ENCODE data around the gene NANOS3. TPM values are rescaled to one million over a fixed set of nuclear protein-coding genes. Genes with fewer than 3 reads are reported as not detected.

NANOS3 gene
- polyA plus RNA-seq, 1 donor: 2.3 TPM

GRCh38 chr19:13866463-13867046 lies 10.4 kb upstream of the NANOS3 start:
- Histone ChIP-seq H3K27me3 (ENCODE audit: control insufficient read depth, insufficient read depth, low read length) (peaks cover 6% of the 10 kb centered on the region), H3K4me3 (ENCODE audit: low read length) (peak overlapping the region; percentile 52), H3K27ac (ENCODE audit: low read length) (peak overlapping the region; percentile 8), H3K4me1 (ENCODE audit: control insufficient read depth, insufficient read depth, low read length) (peaks cover 17% of the 10 kb centered on the region), H3K36me3 (ENCODE audit: control insufficient read depth, insufficient read depth, low read length) (no peaks in the 10 kb centered on the region), H3K9me3 (ENCODE audit: control insufficient read depth, low read depth, low read length) (no peaks in the 10 kb centered on the region)
- no peak for DNase-seq
- WGBS (ENCODE audit: insufficient coverage, low lambda C conversion rate): no CpG with 5 or more reads among the region's 15 CpGs

- Histone ChIP-seq H3K36me3 (ENCODE audit: control insufficient read depth, insufficient read depth, low read length) (no peaks in the 10 kb centered on the region), H3K27me3 (ENCODE audit: control insufficient read depth, insufficient read depth, low read length) (peaks cover 6% of the 10 kb centered on the region), H3K9me3 (ENCODE audit: control insufficient read depth, low read depth, low read length) (no peaks in the 10 kb centered on the region), H3K4me1 (ENCODE audit: control insufficient read depth, insufficient read depth, low read length) (peaks cover 10% of the 10 kb centered on the region), H3K4me3 (ENCODE audit: low read length) (no peak overlapping the region), H3K27ac (ENCODE audit: low read length) (no peak overlapping the region)
- no peak for DNase-seq
- no CpG with 5 or more reads among the region's 4 CpGs for WGBS (ENCODE audit: insufficient coverage, low lambda C conversion rate)
Observed at GRCh38 chr19:13868663-13869062, 8.3 kb upstream of the NANOS3 start.

DNA sequence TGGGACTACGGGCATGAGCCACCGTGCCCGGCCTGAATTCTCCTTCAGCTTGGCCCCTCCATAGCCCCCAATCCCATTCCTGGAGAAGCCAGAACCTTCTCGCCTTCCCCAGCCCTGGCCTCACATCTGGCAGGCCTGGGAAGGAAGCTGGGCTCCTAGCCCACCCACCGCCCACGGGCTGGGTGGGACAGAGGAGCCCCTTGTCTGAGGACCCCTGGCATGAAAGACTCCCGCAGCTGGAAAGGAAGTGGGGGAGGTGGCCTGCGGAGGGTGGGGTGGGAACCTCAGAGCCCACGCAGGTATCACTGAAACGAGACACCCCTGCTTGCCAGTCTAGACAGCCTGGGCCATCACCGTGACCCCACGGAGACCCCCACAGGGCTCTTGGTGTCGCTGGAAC lies 7.7 kb upstream of the NANOS3 start:
- H3K4me1 ChIP-seq (ENCODE audit: control insufficient read depth, insufficient read depth, low read length): peaks cover 10% of the 10 kb centered on the region
- no peak overlapping the region for H3K27ac ChIP-seq (ENCODE audit: low read length)
- H3K9me3 ChIP-seq (ENCODE audit: control insufficient read depth, low read depth, low read length): peaks cover 3% of the 10 kb centered on the region
- H3K27me3 ChIP-seq (ENCODE audit: control insufficient read depth, insufficient read depth, low read length): peaks cover 6% of the 10 kb centered on the region
- DNase-seq: no peak
- H3K4me3 ChIP-seq (ENCODE audit: low read length): no peak overlapping the region
- WGBS (ENCODE audit: insufficient coverage, low lambda C conversion rate): no CpG with 5 or more reads among the region's 13 CpGs
- no peaks in the 10 kb centered on the region for H3K36me3 ChIP-seq (ENCODE audit: control insufficient read depth, insufficient read depth, low read length)

DNA sequence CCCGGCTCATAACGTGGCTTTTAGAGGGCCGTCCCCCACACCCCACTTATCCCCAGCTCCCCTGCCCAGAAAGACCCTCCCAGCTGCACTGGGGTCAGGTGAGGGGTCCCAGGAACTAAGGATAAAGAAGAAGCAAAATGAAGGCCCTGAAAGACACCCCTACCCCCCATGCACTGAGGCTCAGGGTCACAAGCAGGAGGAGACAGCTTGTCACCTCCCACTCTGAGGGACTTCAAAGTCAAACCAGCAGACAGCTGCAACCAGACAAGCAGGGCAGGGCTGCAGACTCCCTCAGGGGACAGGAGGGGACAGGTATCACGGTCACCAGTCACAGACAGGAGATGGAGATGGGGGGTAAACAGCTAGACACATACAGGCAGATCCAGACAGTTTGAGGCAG lies 6.1 kb upstream of the NANOS3 start:
- no CpG with 5 or more reads among the region's 4 CpGs for WGBS (ENCODE audit: insufficient coverage, low lambda C conversion rate)
- Histone ChIP-seq H3K36me3 (ENCODE audit: control insufficient read depth, insufficient read depth, low read length) (no peaks in the 10 kb centered on the region), H3K4me3 (ENCODE audit: low read length) (no peak overlapping the region), H3K27ac (ENCODE audit: low read length) (no peak overlapping the region), H3K9me3 (ENCODE audit: control insufficient read depth, low read depth, low read length) (peaks cover 3% of the 10 kb centered on the region), H3K4me1 (ENCODE audit: control insufficient read depth, insufficient read depth, low read length) (peaks cover 6% of the 10 kb centered on the region), H3K27me3 (ENCODE audit: control insufficient read depth, insufficient read depth, low read length) (peaks cover 3% of the 10 kb centered on the region)
- no peak for DNase-seq

DNA sequence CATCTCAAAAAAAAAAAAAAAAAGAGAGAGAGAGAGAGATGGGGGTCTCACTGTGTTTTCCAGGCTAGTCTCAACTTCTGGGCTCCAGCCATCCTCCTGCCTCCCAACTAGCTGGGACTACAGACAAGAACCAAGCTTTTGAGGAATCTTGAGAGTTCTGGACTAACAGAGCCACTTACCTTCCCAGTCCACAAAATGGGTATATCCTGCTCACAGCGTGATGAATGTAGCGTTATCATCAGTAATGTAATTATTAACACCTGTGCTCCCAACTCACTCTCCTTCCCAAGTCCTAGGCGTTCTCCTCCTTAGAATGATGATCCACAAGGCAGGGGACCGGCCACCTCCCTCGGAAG lies 4.6 kb upstream of the NANOS3 start:
- DNase-seq: no peak
- Histone ChIP-seq H3K27ac (ENCODE audit: low read length) (no peak overlapping the region), H3K36me3 (ENCODE audit: control insufficient read depth, insufficient read depth, low read length) (no peaks in the 10 kb centered on the region), H3K27me3 (ENCODE audit: control insufficient read depth, insufficient read depth, low read length) (no peaks in the 10 kb centered on the region), H3K4me1 (ENCODE audit: control insufficient read depth, insufficient read depth, low read length) (peaks cover 4% of the 10 kb centered on the region), H3K9me3 (ENCODE audit: control insufficient read depth, low read depth, low read length) (peaks cover 3% of the 10 kb centered on the region), H3K4me3 (ENCODE audit: low read length) (peak overlapping the region; percentile 53)
- WGBS (ENCODE audit: insufficient coverage, low lambda C conversion rate): no CpG with 5 or more reads among the region's 5 CpGs

DNA sequence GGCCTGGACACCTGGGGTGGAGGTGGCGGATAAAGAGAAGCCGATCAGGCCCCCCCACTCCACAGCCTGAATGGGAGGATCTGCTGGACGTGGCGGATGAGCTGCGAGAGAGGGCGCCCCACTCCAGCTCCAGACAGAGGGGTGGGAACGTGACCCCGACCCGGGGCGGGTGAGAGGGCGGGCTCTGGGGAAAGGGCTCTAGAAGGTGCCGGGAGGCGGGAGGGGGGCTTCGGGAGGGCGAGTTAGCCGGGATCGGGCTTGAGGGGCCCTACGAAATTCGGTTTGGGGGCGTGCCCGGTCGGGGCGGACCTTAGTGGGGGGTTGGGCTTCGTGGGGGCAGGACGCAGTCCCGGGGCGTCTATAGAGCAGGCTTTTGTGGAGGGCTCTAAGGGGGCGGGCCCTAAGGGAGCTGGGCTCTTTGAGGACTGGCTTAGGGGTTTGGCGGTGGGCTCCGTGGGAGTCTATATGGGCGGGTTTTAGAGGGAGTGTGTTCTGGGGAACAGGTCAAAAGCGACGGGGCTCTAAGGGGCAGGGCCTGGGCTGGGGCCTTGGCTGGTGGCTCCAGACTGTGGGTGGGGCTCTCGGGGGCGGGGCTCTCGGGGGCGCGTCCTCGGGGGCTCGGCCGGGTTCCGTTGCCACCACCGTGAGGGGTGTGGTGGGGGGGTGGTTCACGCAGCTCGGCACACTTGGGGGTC lies 4.1 kb upstream of the NANOS3 start:
- Histone ChIP-seq H3K4me3 (ENCODE audit: low read length) (peak overlapping the region; percentile 53), H3K9me3 (ENCODE audit: control insufficient read depth, low read depth, low read length) (peaks cover 3% of the 10 kb centered on the region), H3K27me3 (ENCODE audit: control insufficient read depth, insufficient read depth, low read length) (no peaks in the 10 kb centered on the region), H3K27ac (ENCODE audit: low read length) (no peak overlapping the region), H3K4me1 (ENCODE audit: control insufficient read depth, insufficient read depth, low read length) (peaks cover 4% of the 10 kb centered on the region), H3K36me3 (ENCODE audit: control insufficient read depth, insufficient read depth, low read length) (no peaks in the 10 kb centered on the region)
- DNase-seq: peak in 1 of 2 donors; percentile 72
- WGBS (ENCODE audit: insufficient coverage, low lambda C conversion rate): no CpG with 5 or more reads among the region's 45 CpGs

GRCh38 chr19:13873834-13874515 lies 3.0 kb upstream of the NANOS3 start:
- Histone ChIP-seq H3K36me3 (ENCODE audit: control insufficient read depth, insufficient read depth, low read length) (no peaks in the 10 kb centered on the region), H3K27ac (ENCODE audit: low read length) (no peak overlapping the region), H3K27me3 (ENCODE audit: control insufficient read depth, insufficient read depth, low read length) (no peaks in the 10 kb centered on the region), H3K4me3 (ENCODE audit: low read length) (no peak overlapping the region), H3K4me1 (ENCODE audit: control insufficient read depth, insufficient read depth, low read length) (peaks cover 4% of the 10 kb centered on the region), H3K9me3 (ENCODE audit: control insufficient read depth, low read depth, low read length) (peaks cover 3% of the 10 kb centered on the region)
- no CpG with 5 or more reads among the region's 35 CpGs for WGBS (ENCODE audit: insufficient coverage, low lambda C conversion rate)
- DNase-seq: no peak

DNA sequence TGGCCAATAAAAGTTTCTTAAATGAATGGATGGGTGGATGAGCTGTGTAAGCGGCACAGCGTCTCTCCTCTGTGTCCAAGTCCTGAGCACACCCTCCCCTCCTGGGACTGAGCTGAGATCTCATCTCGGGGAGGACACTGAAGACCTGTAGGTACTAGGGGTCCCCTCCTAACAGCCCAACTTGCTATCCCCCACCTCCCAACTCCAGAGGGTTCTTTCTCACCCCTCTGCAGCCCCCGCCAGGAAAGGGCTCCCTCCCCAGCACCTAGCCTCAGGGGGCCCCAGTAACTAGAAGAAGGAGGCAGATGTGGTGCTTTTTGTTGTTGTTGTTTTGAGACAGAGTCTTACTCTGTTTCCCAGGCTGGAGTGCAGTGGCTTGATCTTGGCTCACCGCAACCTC lies 1.1 kb upstream of the NANOS3 start:
- H3K4me1 ChIP-seq (ENCODE audit: control insufficient read depth, insufficient read depth, low read length): peaks cover 10% of the 10 kb centered on the region
- peaks cover 3% of the 10 kb centered on the region for H3K9me3 ChIP-seq (ENCODE audit: control insufficient read depth, low read depth, low read length)
- no peaks in the 10 kb centered on the region for H3K27me3 ChIP-seq (ENCODE audit: control insufficient read depth, insufficient read depth, low read length)
- no peak for DNase-seq
- H3K27ac ChIP-seq (ENCODE audit: low read length): no peak overlapping the region
- H3K4me3 ChIP-seq (ENCODE audit: low read length): no peak overlapping the region
- WGBS (ENCODE audit: insufficient coverage, low lambda C conversion rate): no CpG with 5 or more reads among the region's 5 CpGs
- H3K36me3 ChIP-seq (ENCODE audit: control insufficient read depth, insufficient read depth, low read length): no peaks in the 10 kb centered on the region

DNA sequence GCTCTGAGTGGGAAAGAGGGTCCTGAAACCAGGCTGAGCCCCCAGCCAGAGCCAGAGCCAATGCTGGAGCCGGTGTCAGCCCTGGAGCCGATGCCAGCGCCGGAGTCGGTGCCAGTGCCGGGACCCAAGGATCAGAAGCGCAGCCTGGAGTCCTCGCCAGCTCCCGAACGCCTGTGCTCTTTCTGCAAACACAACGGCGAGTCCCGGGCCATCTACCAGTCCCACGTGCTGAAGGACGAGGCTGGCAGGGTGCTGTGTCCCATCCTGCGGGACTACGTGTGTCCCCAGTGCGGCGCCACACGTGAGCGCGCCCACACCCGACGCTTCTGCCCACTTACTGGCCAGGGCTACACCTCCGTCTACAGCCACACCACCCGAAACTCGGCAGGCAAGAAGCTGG lies 369 bp downstream of the NANOS3 start:
- no CpG with 5 or more reads among the region's 27 CpGs for WGBS (ENCODE audit: insufficient coverage, low lambda C conversion rate)
- Histone ChIP-seq H3K27ac (ENCODE audit: low read length) (no peak overlapping the region), H3K4me3 (ENCODE audit: low read length) (no peak overlapping the region), H3K27me3 (ENCODE audit: control insufficient read depth, insufficient read depth, low read length) (no peaks in the 10 kb centered on the region), H3K36me3 (ENCODE audit: control insufficient read depth, insufficient read depth, low read length) (no peaks in the 10 kb centered on the region), H3K4me1 (ENCODE audit: control insufficient read depth, insufficient read depth, low read length) (peaks cover 11% of the 10 kb centered on the region), H3K9me3 (ENCODE audit: control insufficient read depth, low read depth, low read length) (peaks cover 3% of the 10 kb centered on the region)
- DNase-seq: no peak

DNA sequence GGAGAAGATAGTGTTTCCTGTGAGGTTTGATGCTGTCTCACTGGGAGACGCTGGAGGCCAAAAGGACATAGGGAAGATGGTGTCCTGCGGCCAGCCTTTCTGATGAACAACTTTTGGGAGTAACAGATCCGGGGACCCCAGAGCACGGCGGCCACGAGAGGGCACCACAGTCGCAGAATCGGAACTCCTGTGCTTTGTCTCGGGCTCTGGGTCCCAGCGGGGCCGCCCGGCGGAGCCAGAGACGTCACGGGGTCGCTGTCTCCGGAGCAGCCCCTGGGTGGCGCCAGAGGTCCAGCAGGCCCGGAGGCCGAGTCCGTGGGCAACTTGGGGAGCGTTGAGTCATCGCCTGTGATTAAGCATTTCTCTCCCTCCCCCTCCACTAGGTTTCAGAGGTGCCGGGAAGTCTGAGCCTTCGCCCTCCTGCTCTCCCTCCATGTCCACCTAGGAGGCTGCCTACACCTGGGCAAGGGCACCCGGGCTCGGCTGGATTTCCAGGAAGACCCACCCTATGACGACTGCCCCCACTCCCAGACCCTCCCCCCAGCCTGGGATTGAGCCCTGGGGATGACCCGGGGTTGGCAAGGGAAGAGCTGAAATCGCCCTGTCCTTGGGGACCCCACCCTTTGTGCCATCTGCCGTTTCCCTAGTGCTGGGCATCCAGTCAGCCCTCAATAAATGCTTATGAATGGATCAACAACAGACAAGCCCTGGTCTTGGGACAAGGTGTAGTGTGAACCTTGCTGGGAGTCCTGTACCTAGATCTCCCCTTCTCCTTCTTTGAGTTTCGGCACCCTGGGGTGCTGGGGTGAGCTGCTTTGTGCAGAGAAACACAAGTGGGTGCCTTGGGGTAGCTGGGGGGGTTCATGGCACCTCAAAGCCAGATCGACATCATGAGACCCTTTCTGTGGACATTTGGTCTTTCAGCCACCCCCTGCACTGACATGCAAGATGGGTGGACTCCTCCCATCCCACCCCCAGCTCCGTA lies 3.4 kb downstream of the NANOS3 start:
- Histone ChIP-seq H3K27ac (ENCODE audit: low read length) (peak overlapping the region; percentile 33), H3K27me3 (ENCODE audit: control insufficient read depth, insufficient read depth, low read length) (no peaks in the 10 kb centered on the region), H3K36me3 (ENCODE audit: control insufficient read depth, insufficient read depth, low read length) (no peaks in the 10 kb centered on the region), H3K4me3 (ENCODE audit: low read length) (peak overlapping the region; percentile 23), H3K4me1 (ENCODE audit: control insufficient read depth, insufficient read depth, low read length) (peaks cover 15% of the 10 kb centered on the region), H3K9me3 (ENCODE audit: control insufficient read depth, low read depth, low read length) (no peaks in the 10 kb centered on the region)
- peak; percentile 94 to 96 for DNase-seq
- WGBS (ENCODE audit: insufficient coverage, low lambda C conversion rate): no CpG with 5 or more reads among the region's 34 CpGs
